ENCODE data around the gene CCNG1. TPM values are rescaled to one million over a fixed set of nuclear protein-coding genes. Genes with fewer than 3 reads are reported as not detected.

The CCNG1 gene
- total RNA-seq (2022; extraction: Qiagen RNA extraction), result 56.6 to 70.9 TPM (median 61.5 TPM) in 5 replicates

DNA sequence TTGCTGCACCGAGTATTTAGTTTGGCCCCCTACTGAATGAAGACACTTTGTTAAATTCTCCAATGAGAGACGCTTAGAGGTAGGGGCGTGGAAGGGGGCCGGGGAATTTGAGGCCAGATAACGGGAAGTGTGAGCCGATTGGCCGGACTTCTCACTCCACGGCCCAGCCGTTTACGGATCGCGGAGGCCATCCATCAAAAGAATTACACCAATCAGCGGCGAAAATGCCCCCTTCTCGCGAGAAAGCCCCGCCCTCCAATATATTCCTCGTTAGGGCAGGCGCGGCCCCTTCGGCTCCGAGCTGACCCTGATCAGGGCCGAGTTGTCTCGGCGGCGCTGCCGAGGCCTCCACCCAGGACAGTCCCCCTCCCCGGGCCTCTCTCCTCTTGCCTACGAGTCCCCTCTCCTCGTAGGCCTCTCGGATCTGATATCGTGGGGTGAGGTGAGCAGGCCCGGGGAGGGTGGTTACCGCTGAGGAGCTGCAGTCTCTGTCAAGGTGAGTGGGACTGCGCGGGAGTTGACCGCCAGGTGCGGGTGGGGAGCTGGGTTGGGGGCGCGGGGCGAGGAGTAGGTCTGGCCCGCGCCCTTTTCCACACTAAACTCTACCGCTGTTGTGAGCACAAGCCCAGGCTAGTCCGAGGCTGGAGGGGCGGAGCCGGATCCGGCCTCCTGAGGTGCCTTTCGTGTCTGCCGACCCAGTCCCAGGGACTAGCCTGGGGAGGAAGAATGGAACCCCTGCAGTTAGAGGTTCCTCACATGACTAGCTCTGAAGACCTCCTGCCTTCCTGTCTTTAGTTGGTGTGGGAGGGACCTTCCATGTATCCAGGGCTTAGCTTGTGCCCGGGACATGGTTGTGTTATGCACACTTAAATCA, at the start of gene CCNG1:
Gene CCNG1 (plus strand): TSS at position 287 of the 874 bp plus-strand sequence. CDS start 1,662 bp downstream, outside the sequence.

DNA sequence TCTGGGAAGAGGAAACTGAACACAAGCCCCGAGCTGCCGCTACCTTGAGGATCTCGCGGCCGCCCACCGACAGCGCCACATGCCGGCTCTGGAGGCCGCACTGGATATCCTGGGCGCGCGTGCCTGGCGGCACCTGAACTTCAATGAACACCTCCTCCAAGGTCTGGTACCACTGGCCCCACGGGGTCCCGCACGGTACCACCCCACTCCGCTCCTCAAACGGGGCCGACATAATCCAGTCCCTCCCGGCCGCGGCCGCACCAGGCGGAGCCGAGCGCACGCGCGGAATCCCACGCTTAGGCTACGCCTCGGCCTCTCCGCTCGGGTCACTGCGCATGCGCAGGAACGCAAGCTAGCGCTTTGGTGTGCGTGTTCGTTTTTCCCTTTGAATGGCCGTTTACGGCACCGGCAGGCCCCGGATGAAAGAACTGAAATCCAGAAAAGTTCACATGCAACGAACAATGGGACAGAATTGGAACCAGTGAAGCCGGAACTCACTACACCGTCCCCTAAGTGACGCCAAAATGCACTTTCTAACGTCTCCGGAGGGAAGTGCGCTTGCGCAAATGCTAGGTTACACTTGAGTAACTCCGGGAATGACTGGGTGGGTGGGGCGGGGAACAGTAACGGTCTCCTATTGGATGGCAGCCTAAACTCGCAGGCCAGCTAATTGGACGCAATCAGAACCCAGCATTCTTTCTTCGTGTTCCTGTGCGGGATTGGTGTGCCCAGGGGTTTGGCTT, 22.6 kb downstream of the CCNG1 start, which contains the start of gene NUDCD2:
Gene NUDCD2 (minus strand): TSS at position 284 of the 743 bp plus-strand sequence. CDS start 52 bp downstream, at position 232.

GRCh38 chr5:163460562-163461171, 23.3 kb downstream of the CCNG1 start, which contains the start of gene HMMR:
HMMR (plus strand) TSS chr5:163460632; CDS start chr5:163460693, 61 bp downstream.

Other genes with a start within 250 kb of the CCNG1 start
- 33.3 to 34.8 TPM (median 33.9 TPM) in 5 replicates for gene NUDCD2, start 22.5 kb downstream of the CCNG1 start, total RNA-seq (2022; extraction: Qiagen RNA extraction)
- gene HMMR, start 23.0 kb downstream of the CCNG1 start, total RNA-seq (2022; extraction: Qiagen RNA extraction), result 21.3 to 28.0 TPM (median 25.2 TPM) in 5 replicates
- 38.6 to 48.4 TPM (median 43.7 TPM) in 5 replicates for gene MAT2B, start 68.0 kb downstream of the CCNG1 start, total RNA-seq (2022; extraction: Qiagen RNA extraction)

Data from A549 treated with Mapracorat at 1 μM for 4 hours (cell line).